GM19372 (cell line): ENCODE measurements around the gene NINJ2.
"Not testable (repeated sequence)": the region's sequence is repeated elsewhere in the genome, so short reads cannot be mapped to it uniquely, and the experiment has no call there.

Experiments used
- ATAC-seq: cut with Tn5 transposase; IDR thresholded peaks from one replicate; pipeline ENCODE4 v1.9.1; 2021; ENCODE audit warnings: mild to moderate bottlenecking, low read depth, moderate library complexity; ENCODE audit not compliant: unreplicated experiment

The NINJ2 gene

GRCh38 chr12:663293-663871 is at the start of gene NINJ2:
TSS of gene NINJ2 (minus strand) at chr12:663445. CDS start at chr12:663360, 85 bp downstream.
- no peak for ATAC-seq

DNA sequence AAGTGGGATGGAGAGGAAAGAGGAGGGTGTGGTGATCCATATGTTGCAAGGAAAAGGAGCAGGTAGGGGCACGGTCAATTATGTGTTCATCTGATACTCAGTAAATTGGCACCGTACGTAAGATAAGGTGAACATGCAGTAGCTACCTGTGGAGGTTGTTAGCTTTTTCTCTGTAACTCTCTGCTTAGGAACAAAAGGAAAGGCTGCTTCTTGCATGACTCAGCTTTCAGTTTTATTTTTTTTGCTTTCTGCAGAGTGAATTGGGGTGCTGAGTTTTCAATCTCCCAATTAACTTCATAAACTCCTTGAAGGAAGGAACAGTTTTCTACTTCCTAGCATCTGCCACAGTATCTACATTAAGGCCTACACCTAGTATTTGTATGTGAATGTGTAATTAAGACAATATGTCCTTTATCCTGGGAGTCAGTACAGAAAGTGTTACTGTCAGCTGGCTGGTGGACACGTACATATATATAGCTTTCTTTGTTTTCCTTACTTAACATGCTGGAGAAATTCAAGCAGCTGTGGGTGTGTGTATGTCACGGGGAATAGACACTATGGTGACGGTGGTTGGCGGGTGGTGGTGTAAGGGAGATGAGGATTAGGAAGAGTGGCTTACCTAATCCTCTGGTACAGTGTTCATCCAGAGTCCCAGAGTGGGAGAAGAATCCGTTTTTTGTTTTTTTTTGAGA is 49.1 kb upstream of the NINJ2 start:
- ATAC-seq = no peak

DNA sequence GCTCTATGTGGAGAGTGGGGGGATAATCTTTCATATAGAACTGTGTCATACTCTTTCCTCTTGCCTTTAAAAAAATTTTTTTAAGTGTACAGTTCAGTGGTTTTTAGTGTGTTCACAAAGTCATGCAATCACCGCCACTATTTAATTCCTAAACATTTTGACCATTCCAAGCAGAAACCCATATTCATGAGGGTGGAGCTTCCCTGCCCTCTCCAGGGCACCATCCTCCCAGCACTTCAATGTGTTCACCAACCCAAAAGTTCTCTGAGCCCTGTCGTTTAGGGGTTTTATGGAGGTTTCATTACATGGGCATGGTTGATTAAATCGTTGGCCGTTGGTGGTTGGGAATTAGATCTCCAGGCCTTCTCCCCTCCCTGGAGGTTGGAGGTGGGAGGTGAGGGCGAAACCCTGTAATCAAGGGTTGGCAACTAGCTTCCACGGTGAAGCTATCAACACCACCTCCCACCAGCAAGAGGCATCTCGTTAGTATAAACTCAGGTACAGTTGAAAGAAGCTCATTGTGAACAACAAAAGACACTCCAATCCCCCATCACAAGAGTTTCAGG is 46.3 kb upstream of the NINJ2 start:
- ATAC-seq = no peak

GRCh38 chr12:708084-708483 is 44.8 kb upstream of the NINJ2 start:
- not testable (repeated sequence) for ATAC-seq

GRCh38 chr12:704516-705242 is 41.4 kb upstream of the NINJ2 start:
- no peak for ATAC-seq

DNA sequence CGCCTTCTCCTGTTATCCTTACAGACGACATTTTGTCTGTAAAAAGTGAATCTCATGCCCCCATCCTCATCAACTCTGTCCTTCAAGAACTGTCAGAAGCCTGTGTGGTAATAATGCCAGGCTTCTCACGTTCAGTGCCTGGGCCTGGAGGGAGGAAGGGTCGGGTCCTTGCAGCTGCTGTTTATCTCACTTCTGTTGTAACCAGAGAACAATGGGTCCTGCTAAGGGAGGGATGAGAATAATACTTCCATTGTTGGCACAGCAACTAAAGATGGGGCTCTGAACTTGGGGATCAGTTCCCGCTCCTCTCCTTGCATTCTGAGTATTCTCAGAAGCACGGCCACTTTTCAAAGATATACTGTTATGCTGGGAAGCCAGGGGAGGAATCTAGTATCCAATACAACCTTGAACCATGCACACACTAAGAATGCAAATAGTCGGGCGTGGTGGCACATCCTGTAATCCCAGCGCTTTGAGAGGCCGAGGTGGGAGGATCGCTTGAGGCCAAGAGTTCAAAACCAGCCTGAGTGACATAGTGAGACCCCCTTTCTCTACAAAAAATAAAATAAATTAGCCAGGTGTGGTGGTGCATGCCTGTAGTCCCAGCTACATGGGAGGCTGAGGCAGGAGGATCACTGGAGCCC is 38.8 kb upstream of the NINJ2 start:
- ATAC-seq = no peak

DNA sequence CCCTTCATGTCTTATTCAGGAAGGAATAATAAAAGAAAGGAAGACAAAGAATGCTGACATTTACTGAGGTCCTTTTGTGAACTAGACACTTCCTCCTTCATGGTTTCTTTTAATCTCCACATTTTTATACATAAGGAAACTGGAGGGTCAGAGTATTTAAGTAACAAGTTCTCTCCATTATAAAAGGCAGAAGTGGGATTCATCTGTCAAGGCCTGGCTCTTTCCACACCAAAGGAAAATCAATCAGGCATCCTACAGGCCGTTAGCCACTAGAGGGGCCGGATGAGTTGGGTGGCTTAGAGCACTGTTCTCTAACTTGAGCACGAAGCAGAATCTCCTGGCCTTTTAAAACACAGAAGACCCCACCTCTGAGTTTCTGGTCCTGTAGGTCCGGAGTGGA is 36.8 kb upstream of the NINJ2 start:
- ATAC-seq = no peak

DNA sequence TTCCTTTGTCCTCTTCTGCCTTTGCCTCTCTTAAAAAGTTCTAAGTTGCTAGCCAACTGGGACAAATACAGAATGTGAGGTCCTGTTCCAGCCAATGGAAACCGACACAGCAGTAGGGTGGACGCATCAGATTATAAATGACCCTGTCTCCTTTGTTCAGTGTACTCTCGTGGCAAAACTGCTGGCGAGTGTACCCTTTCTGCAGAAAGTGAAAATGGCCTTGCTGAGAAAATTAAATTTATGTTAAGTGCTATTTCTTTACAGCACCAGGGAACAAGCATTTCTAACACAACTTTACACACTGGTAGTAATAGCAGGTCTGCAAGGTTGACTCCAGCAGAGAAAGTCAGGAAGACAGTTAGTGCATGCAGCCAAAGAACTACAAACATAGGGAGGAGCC is 35.0 kb upstream of the NINJ2 start:
- ATAC-seq = not testable (repeated sequence)

GRCh38 chr12:697481-697880 is 34.2 kb upstream of the NINJ2 start:
- ATAC-seq = no peak

DNA sequence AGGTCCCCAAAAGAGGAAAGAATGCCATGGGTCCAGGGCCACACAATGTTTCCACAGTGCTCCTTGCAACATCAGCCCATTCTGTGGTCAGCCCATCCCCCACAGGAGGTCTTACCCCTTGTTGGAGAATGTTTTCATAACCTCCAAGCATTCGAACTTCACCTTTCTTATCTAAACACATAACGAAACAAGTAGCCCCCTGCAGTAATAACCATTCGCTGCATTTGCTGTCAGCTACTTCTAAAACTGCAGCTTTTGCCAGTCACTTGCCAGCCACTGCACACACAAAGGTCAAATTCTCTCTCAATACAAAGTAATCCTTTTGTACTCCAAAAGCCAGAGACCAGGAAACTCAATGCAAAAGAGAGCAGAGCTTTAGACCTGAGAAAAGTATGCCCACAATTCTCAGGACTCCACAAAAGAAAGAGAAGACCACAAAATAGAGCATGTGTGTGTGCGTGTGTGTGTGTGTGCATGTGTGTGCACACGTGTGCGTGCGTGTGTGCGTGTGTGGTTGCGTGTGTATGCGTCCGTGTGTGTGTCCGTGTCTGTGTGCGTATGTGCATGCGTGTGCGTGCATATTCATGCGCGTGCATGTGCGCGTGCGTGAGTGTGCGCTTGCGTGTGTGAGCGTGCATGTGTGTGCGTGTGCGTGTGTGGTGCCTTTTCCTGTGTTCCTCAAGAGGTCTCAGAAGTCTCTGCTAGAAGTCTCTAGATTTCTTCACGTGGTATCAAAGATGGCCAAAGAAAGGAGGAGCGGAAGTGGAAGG is 31.7 kb upstream of the NINJ2 start:
- no peak for ATAC-seq

DNA sequence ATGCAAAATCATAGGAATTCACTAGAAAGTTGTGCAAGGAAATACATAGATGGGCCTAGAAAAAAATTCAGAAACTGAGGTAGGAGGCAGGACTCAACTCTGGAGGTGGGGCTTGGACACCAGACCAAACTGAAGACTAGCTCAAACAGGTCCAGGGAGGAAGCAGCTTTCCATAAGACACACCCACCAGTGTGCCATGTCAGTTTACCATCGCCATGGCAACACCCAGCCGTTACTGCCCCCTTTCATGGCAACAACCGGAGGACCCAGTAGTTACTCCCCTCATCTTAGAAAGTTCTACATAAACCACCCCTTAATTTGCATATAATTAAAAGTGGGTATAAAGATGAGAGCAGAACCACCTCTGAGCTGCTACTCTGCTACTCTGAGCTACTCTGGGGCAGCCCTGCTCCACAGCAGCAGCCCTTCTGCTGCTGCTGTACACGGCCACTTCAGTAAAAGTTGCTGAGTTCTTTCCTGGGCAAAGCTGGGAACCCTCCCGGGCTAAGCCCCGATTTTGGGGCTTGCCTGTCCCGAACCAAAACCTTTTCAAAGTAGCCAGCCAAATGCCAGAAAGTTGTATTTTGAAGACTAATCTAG is 30.8 kb upstream of the NINJ2 start:
- no peak for ATAC-seq

GRCh38 chr12:692274-692673 is 29.0 kb upstream of the NINJ2 start:
- no peak for ATAC-seq

DNA sequence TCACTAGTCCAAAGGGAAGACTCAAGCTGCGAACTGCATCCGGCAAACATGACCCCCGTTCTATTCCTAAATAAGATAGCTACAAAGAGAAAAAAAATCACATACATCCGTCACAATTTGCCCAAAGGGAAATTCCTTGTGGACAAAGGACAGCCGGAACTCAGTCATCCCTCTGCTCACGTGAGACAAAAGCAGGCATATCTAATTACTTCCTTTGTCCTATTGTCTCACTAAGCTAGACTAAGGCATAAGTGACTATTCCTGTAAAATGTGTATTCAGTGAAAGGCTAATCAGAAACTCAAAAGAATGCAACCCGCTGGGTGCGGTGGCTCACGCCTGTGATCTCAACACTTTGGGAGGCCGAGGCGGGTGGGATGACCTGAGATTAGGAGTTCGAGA is 27.2 kb upstream of the NINJ2 start:
- no peak for ATAC-seq

GRCh38 chr12:685388-685787 is 22.1 kb upstream of the NINJ2 start:
- no peak for ATAC-seq

DNA sequence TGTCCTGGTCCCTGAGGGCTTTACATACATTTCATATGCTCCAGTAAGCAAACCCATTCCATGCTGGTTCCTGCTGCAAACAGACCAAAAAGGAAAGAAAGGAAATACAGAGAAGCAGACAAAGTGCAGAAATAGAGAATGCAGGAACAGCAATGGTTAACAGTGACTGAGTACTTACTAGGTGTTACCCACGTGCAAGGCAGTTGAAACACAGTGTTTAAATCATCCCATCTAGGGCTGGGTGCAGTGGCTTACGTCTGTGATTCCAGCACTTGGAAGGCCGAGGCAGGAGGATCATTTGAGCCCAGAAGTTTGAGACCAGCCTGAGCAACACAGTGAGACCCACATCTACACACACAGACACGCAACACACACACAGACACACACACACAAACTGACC is 21.2 kb upstream of the NINJ2 start:
- no peak for ATAC-seq

DNA sequence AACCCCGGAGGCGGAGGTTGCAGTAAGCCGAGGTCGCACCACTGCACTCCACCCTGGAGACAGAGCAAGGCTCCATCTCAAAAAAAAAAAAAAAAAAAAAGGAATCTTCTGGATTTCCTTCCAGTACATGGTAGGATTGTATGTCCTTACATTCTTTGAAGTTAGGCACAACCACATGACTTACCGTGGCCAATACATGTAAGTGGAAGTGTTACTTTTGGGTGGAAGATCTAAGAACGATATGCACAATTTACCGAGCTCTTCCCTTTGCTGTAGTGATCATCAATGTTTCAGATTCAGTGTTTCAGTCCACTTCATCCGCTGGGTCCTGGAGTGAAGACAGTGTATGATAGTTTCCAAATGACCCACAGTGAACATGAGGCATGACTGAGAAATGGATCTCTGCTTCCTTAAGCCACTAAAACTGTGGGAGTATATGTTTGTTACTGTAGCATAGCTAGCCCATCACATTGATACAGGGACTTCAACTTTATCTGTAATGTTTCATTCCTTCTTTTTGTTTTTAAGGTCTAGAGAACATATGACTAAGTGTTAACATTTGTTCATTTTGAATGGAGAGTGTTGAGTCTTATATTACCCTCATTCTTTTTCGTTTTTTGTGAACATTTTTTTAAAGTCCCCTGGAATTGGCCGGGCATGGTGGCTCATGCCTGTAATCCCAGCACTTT is 18.5 kb upstream of the NINJ2 start:
- ATAC-seq = no peak

DNA sequence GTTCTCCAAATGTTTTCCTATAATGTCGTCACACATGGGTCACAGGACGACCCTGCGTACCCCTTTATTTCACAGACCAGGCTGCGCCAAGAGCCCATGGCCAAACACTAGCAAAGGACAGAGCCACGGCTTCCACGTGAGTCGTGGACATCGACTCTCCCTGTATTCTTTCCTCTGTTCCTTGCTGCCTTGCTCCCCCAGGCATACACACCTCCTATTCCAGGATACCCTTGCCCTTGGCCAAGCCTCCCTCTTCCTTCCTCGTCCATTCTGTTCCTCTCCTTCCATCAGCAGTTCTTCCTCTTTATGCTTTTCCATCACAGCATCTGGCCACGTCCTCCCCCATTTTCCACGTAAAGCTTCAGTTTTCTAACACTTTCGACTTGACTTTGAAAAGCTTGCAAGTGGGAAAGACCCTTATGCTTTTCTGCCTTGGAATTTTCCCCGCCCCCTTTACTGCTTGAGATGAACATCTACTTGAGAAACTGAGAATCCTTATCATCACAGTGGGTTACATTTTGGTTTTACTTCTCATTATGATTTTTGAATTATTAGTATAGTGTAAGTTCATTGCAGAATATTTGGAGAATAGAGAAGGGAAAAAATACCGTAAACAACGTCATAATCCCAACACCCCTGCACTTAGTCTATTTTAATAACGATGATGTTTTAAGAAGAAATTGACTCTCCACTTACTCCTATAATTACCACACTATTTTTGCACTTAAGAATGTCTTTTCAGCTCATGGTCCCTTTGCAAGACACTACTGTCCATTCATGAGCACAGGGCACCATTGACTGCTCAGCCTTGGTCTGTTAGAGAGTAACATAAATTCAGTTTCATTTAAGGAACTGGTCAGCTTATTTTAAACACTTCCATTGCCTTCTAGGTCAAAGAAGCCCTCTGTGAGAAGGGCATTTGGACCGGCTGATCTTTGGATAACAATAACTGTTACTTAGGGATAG is 15.8 kb upstream of the NINJ2 start:
- ATAC-seq = no peak

DNA sequence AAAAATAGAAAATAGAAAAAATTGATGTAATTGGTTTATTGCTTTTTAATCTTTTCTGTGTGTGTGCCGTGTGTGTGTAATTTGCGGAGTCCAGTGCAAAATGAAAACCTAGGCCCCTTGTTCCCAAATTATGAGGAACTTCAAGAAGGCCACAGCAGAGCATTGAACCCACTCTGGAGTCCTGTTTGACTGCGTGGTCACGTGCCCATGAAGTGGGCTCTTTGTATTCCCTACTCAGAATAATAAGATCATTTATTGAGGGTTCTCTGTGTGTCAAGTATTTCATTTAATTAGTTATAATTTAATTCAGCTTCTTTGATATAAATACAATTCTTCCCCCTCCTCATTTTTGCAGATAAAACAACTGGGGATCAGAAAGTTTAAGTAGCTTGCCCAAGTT is 12.3 kb upstream of the NINJ2 start:
- ATAC-seq = no peak
